GM12878 (cell line): ENCODE measurements around the gene RAB15. TPM values are rescaled to one million over a fixed set of nuclear protein-coding genes. Genes with fewer than 3 reads are reported as not detected.

Experiments used
- ATAC-seq: fragments of 200-7000 bp; cut with Tn5 transposase; 3 replicates; pipeline ENCODE4 v1.9.1; 2020; ENCODE audit warnings: mild to moderate bottlenecking, moderate library complexity
- BruUV-seq: library from RNA; stranded (reverse); fragments of 400-500 nt; replicated peaks from 2 replicates; lab custom pipeline; 2021; lab: Mats Ljungman, UMichigan
- CTCF ChIA-PET: fragments of 300-600 bp; sonication (Branson Sonifier 250); formaldehyde crosslinking; extraction: SDS; loops from one replicate; lab custom pipeline; 2021; ENCODE audit warnings: inconsistent platforms; lab: Yijun Ruan, JAX
- POLR2A ChIA-PET: fragments of 350-600 bp; formaldehyde crosslinking; extraction: SDS; loops from one replicate; lab custom pipeline; 2021; ENCODE audit warnings: inconsistent platforms; lab: Charles Lee
- RAD21 ChIA-PET: fragments of 300-600 bp; sonication (Branson Sonifier 250); formaldehyde crosslinking; loops from one replicate; lab custom pipeline; 2023; ENCODE audit warnings: antibody characterized with exemption; ENCODE audit not compliant: unreplicated experiment; lab: Charles Lee
- SMC1A ChIA-PET: fragments of 300-600 bp; sonication (Branson Sonifier 250); formaldehyde crosslinking; loops from one replicate; lab custom pipeline; 2023; ENCODE audit not compliant: unreplicated experiment, uncharacterized antibody; lab: Charles Lee
- DNase-seq: peaks from one replicate; pipeline ENCODE4 v3.0.0-alpha.2; 2011; ENCODE audit warnings: low read depth, low spot score
- FAIRE-seq: peaks from 3 replicates; lab custom pipeline; 2011; peaks lifted over from hg19 to GRCh38; lab: Jason Lieb, UNC
- H2AFZ ChIP-seq: 2 replicates; pipeline ENCODE4 v1.6.0; 2011; ENCODE audit warnings: low read depth, low read length, control low read depth; ENCODE audit not compliant: control insufficient read depth
- H3K27ac ChIP-seq: 2 replicates; pipeline ENCODE4 v1.5.1; 2011; ENCODE audit warnings: control low read depth; ENCODE audit not compliant: control insufficient read depth, insufficient read depth
- H3K27me3 ChIP-seq, 2 experiments: replicated peaks in 1 of 2; 2 replicates each; pipeline versions ENCODE4 v1.6.0 to v1.6.1; 2011; ENCODE audit warnings: low read length in 1 of 2; ENCODE audit not compliant: control insufficient read depth in 2 of 2, insufficient read depth in 2 of 2
- H3K36me3 ChIP-seq, 2 experiments: 2 replicates each; pipeline ENCODE4 v1.5.1; 2011; ENCODE audit warnings: low read length in 1 of 2; ENCODE audit not compliant: control insufficient read depth in 2 of 2, insufficient read depth in 2 of 2
- H3K4me1 ChIP-seq: 2 replicates; pipeline ENCODE4 v1.6.1; 2011; ENCODE audit warnings: mild to moderate bottlenecking, low read length, moderate library complexity, mixed read lengths; ENCODE audit not compliant: control insufficient read depth, insufficient read depth
- H3K4me2 ChIP-seq: 2 replicates; pipeline ENCODE4 v1.6.0; 2011; ENCODE audit warnings: control low read depth; ENCODE audit not compliant: control insufficient read depth, insufficient read depth
- H3K4me3 ChIP-seq: fragments of 200-600 bp; sonication (generic); 2 replicates; pipeline ENCODE4 v1.5.1; 2016
- H3K79me2 ChIP-seq: 2 replicates; pipeline ENCODE4 v1.6.0; 2011; ENCODE audit warnings: low read length; ENCODE audit not compliant: control insufficient read depth, insufficient read depth
- H3K9ac ChIP-seq: 2 replicates; pipeline ENCODE4 v1.8.0; 2011; ENCODE audit warnings: low read length, control low read depth, mixed read lengths; ENCODE audit not compliant: control insufficient read depth, insufficient read depth
- H3K9me3 ChIP-seq: replicated peaks from 3 replicates; pipeline ENCODE4 v1.5.1; 2011; ENCODE audit warnings: mild to moderate bottlenecking, low read length; ENCODE audit not compliant: control insufficient read depth, insufficient read depth
- H4K20me1 ChIP-seq: 2 replicates; pipeline ENCODE4 v1.6.0; 2011; ENCODE audit not compliant: control insufficient read depth, insufficient read depth
- CBX3 ChIP-seq: fragments of 200-600 bp; sonication (generic); IDR thresholded peaks from 2 replicates; pipeline ENCODE4 v1.6.1; 2016; ENCODE audit warnings: low read depth, borderline replicate concordance
- IKZF1 ChIP-seq: fragments of 450-650 bp; conservative IDR thresholded peaks from 2 replicates; pipeline ENCODE4 v1.6.1; 2017; ENCODE audit warnings: antibody characterized with exemption, mild to moderate bottlenecking
- MYB ChIP-seq: fragments of 150-350 bp; IDR thresholded peaks from 2 replicates; pipeline ENCODE4 v1.6.1; 2014; ENCODE audit warnings: mild to moderate bottlenecking, low read depth, low read length, borderline replicate concordance
- NBN ChIP-seq: fragments of 450-650 bp; IDR thresholded peaks from 2 replicates; pipeline ENCODE4 v1.6.1; 2016
- RAD21 ChIP-seq: IDR thresholded peaks from 2 replicates; pipeline ENCODE4 v1.6.1; 2011; ENCODE audit warnings: mild to moderate bottlenecking, low read depth, low read length, moderate library complexity; ENCODE audit not compliant: insufficient read depth
- RBBP5 ChIP-seq: fragments of 200-600 bp; sonication (generic); conservative IDR thresholded peaks from 2 replicates; pipeline ENCODE4 v1.6.1; 2016
- RFX5 ChIP-seq: IDR thresholded peaks from 2 replicates; pipeline ENCODE4 v1.6.1; 2011; ENCODE audit warnings: low read depth, low read length, improper control_type of control experiment
- RUNX3 ChIP-seq: IDR thresholded peaks from 2 replicates; pipeline ENCODE4 v1.6.1; 2012; ENCODE audit warnings: low read length, inconsistent platforms
- SIN3A ChIP-seq: IDR thresholded peaks from 2 replicates; pipeline ENCODE4 v1.6.1; 2012; ENCODE audit warnings: low read depth, low read length, improper control_type of control experiment
- SUPT20H ChIP-seq: IDR thresholded peaks from 2 replicates; pipeline ENCODE4 v1.6.1; 2011; ENCODE audit warnings: low read depth, mild to moderate bottlenecking, low read length, moderate library complexity, borderline replicate concordance; ENCODE audit not compliant: control insufficient read depth
- TBL1XR1 ChIP-seq: IDR thresholded peaks from 2 replicates; pipeline ENCODE4 v1.6.1; 2012; ENCODE audit warnings: low read depth, low read length, improper control_type of control experiment
- WRNIP1 ChIP-seq: IDR thresholded peaks from 2 replicates; pipeline ENCODE4 v1.6.1; 2011; ENCODE audit warnings: low read depth, low read length, improper control_type of control experiment, borderline replicate concordance
- ZNF207 ChIP-seq: fragments of 450-650 bp; IDR thresholded peaks from 2 replicates; pipeline ENCODE4 v1.6.1; 2014; ENCODE audit warnings: antibody characterized with exemption, mild to moderate bottlenecking, borderline replicate concordance
- ZNF24 ChIP-seq: fragments of 450-650 bp; IDR thresholded peaks from 2 replicates; pipeline ENCODE4 v1.6.1; 2017; ENCODE audit warnings: antibody characterized with exemption, mild to moderate bottlenecking
- ZSCAN29 ChIP-seq: fragments of 450-650 bp; IDR thresholded peaks from 2 replicates; pipeline ENCODE4 v1.6.1; 2017; ENCODE audit warnings: mild to moderate bottlenecking, moderate library complexity
- WGBS: methylation state at CpG from one replicate; pipeline ENCODE4 v1.1.6; 2016; ENCODE audit warnings: low lambda C conversion rate; ENCODE audit not compliant: insufficient replicate concordance, insufficient coverage; ENCODE audit errors: missing lambda C conversion rate; 5-methylcytosine and 5-hydroxymethylcytosine counted together
- in situ Hi-C: fragments of 300-500 bp; cut with MboI; formaldehyde crosslinking; loops from 9 replicates; pipeline ENCODE4 v1.14.3; 2018; ENCODE audit warnings: mixed read lengths
- intact Hi-C: fragments of 100-400 bp; cut with micrococcal nuclease; formaldehyde crosslinking; loops from one replicate; pipeline ENCODE4 v1.14.2; 2022; ENCODE audit not compliant: unreplicated experiment
- polyA plus RNA-seq, 11 experiments: library from polyadenylated mRNA; depleted of rRNA in 4 of 11; unstranded in 6 of 11; stranded (reverse) in 5 of 11; fragments of >200 nt; fragmentation: Nextera tagmentation in 4 of 11; fragmentation: Illumina TruSeq in 1 of 11; extraction: Ambion mirVana in 4 of 11; extraction: Trizol in 1 of 11; gene quantifications; 1 replicate in 1 of 11; 2 replicates in 10 of 11; pipeline versions ENCODE4 v1.2.1 to v1.2.3, GENCODE V29; 2011 to 2016; ENCODE audit warnings: inconsistent platforms in 2 of 11, missing spikeins in 2 of 11, low read depth in 1 of 11
- total RNA-seq, 4 experiments: library from RNA; depleted of rRNA in 3 of 4; stranded (reverse); fragments of >200 nt in 3 of 4; fragmentation: Illumina TruSeq in 1 of 4; extraction: Trizol in 1 of 4; gene quantifications; 2 replicates each; pipeline versions ENCODE4 v1.2.1 to v1.2.3, GENCODE V29; 2013 to 2021
- TF ChIP-seq, protein P1 (sequence below): fragments of 450-650 bp; IDR thresholded peaks from 2 replicates; pipeline ENCODE4 v1.6.1; 2016; ENCODE audit warnings: mild to moderate bottlenecking

RAB15 gene
- total and polyA plus RNA-seq, 10 of the 15 experiments (the other 5 are each of a cell fraction or from before 2014, with no cell fraction given), result 0.32 to 3.9 (median 2.1) TPM

DNA sequence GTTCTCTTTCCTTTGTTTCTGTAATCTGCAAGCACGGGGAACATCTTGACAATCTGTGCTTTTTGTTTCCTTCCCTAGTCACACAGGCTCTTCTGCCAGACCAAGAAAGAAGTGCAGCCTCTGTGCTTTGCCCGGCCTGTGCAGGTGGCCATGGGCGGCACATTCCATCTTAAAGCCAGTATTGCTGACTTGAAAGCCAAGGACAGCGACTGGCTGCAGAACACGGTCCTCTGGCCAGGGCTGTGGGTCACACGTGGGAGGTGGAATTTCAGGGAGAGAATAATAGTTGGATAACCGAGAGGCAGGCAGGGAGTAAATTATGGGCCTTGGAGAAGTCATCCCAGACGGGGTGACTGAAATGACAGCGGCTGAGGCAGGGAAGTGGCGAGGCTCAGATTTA lies 39.4 kb upstream of the RAB15 start:
- in situ Hi-C loops (no loop called here), intact Hi-C loops (no loop called here)
- Histone ChIP-seq H3K4me2 (no peak overlapping the region), H3K27me3 (no peaks in the 10 kb centered on the region), H3K4me3 (no peak overlapping the region), H3K4me1 (no peaks in the 10 kb centered on the region), H3K9ac (no peak overlapping the region), H4K20me1 (no peaks in the 10 kb centered on the region), H3K9me3 (no peaks in the 10 kb centered on the region), H3K36me3 (peaks cover 7 to 12% of the 10 kb centered on the region in 2 experiments), H2AFZ (no peak overlapping the region), H3K27ac (no peak overlapping the region), H3K79me2 (no peaks in the 10 kb centered on the region)
- ChIA-PET CTCF (no interaction called here), POLR2A (no interaction called here), RAD21 (no interaction called here), SMC1A (no interaction called here)
- ATAC-seq, result no peak
- no peak for FAIRE-seq
- TF ChIP-seq SUPT20H (no peak), ZSCAN29 (no peak), RFX5 (no peak), ZNF207 (no peak), ZNF24 (no peak), SIN3A (no peak), CBX3 (no peak), MYB (no peak), WRNIP1 (no peak), IKZF1 (no peak), RBBP5 (no peak), TBL1XR1 (no peak), NBN (no peak), RAD21 (no peak), RUNX3 (no peak)
- TF ChIP-seq, protein P1, sequence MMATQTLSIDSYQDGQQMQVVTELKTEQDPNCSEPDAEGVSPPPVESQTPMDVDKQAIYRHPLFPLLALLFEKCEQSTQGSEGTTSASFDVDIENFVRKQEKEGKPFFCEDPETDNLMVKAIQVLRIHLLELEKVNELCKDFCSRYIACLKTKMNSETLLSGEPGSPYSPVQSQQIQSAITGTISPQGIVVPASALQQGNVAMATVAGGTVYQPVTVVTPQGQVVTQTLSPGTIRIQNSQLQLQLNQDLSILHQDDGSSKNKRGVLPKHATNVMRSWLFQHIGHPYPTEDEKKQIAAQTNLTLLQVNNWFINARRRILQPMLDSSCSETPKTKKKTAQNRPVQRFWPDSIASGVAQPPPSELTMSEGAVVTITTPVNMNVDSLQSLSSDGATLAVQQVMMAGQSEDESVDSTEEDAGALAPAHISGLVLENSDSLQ, result no peak
- 90% methylated on average over 10 of the region's 10 CpGs for WGBS
- BruUV-seq, result no TSS peak
- DNase-seq, result no peak
